T-helper 17 cell (primary cell): ENCODE measurements around the gene PGF. TPM values are rescaled to one million over a fixed set of nuclear protein-coding genes. Genes with fewer than 3 reads are reported as not detected.

ENCODE experiments used
- ATAC-seq: fragments of 150-1000 bp; cut with Tn5 transposase; 2 replicates; pipeline ENCODE4 v1.10.0; 2021; ENCODE audit warnings: mild to moderate bottlenecking, moderate library complexity
- DNase-seq, 3 donors: peaks; one replicate each; pipeline versions ENCODE4 v3.0.0 to v3.0.0-alpha.2; 2020 to 2021
- H3K9me3 ChIP-seq: one replicate; pipeline ENCODE4 v1.7.0; 2013; ENCODE audit warnings: low read length, mild to moderate bottlenecking; ENCODE audit not compliant: control insufficient read depth, poor library complexity, severe bottlenecking
- H3K27ac Mint-ChIP-seq: one replicate; pipeline ENCODE4 v1.8.0; 2022; ENCODE audit warnings: mild to moderate bottlenecking, moderate library complexity, mixed read lengths
- H3K27me3 Mint-ChIP-seq: one replicate; pipeline ENCODE4 v1.8.0; 2022; ENCODE audit warnings: mixed read lengths
- H3K36me3 Mint-ChIP-seq: one replicate; pipeline ENCODE4 v1.8.0; 2022; ENCODE audit warnings: low read depth, mixed read lengths
- H3K4me1 Mint-ChIP-seq: one replicate; pipeline ENCODE4 v1.8.0; 2022; ENCODE audit warnings: mild to moderate bottlenecking, mixed read lengths
- H3K4me3 Mint-ChIP-seq: one replicate; pipeline ENCODE4 v1.8.0; 2022; ENCODE audit warnings: mild to moderate bottlenecking, moderate library complexity, mixed read lengths
- total RNA-seq, 4 donors: library from RNA in 2 of 4; stranded (reverse) in 2 of 4; gene quantifications; one replicate each; pipeline ENCODE4 v1.2.3 and lab custom pipeline; 2022 to 2026

PGF gene
- total RNA-seq, 2 donors from 2014 or later = not detected

- Mint-ChIP-seq H3K36me3 (no peaks in the 10 kb centered on the region), H3K27ac (no peak overlapping the region), H3K27me3 (peaks cover 10% of the 10 kb centered on the region), H3K4me1 (peaks cover 10% of the 10 kb centered on the region), H3K4me3 (no peak overlapping the region)
- DNase-seq (no peak), ATAC-seq (no peak)
- no peaks in the 10 kb centered on the region for H3K9me3 ChIP-seq
These were observed 6.2 kb downstream of the PGF start for GRCh38 chr14:74949191-74949601.

DNA sequence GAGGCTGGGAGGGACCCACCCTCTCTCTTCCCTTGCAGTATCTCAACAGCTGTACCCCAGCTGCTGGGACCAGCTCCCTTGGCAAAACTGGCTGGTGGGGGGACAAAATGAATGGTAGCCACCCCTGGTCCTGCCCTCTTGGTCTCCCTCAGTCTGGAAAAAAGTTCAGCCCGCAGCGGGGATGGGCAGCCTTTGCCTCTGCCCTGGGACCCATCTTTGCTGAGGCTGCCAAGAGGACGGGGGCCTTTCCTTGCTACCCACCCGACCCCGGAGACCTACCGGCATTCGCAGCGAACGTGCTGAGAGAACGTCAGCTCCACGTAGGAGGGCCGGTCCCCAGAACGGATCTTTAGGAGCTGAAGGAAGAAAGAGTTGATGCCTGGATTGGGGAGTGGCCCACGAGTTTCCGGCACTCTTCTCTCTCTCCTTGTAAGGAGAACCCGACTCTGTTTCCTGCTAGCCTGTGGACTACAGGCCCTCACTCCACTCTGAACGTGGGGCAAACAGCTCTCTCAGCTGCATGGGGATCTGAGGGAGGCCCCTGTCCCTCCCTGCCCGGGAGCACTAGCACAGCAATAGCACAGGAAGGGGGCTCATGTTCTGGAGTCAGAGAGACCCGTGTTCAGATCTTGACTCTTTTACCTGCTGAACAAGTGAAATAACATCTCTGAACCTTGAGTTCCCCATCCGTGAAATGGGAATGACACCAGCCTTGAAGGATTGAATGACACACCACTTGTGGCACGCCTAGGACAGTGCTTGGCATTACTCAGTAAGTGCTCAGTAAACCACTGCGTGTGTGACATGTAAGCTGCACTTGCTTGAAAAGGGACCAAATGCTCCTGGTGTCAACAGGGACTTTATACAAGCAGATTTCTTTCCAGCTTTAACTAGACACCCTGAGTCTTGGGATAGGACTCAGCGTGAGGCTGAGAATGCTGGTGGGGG lies 6.9 kb downstream of the PGF start:
- H3K4me3 Mint-ChIP-seq = no peak overlapping the region
- no peaks in the 10 kb centered on the region for H3K36me3 Mint-ChIP-seq
- no peak overlapping the region for H3K27ac Mint-ChIP-seq
- DNase-seq (no peak), ATAC-seq (no peak)
- no peaks in the 10 kb centered on the region for H3K9me3 ChIP-seq
- peaks cover 10% of the 10 kb centered on the region for H3K4me1 Mint-ChIP-seq
- peaks cover 10% of the 10 kb centered on the region for H3K27me3 Mint-ChIP-seq

DNA sequence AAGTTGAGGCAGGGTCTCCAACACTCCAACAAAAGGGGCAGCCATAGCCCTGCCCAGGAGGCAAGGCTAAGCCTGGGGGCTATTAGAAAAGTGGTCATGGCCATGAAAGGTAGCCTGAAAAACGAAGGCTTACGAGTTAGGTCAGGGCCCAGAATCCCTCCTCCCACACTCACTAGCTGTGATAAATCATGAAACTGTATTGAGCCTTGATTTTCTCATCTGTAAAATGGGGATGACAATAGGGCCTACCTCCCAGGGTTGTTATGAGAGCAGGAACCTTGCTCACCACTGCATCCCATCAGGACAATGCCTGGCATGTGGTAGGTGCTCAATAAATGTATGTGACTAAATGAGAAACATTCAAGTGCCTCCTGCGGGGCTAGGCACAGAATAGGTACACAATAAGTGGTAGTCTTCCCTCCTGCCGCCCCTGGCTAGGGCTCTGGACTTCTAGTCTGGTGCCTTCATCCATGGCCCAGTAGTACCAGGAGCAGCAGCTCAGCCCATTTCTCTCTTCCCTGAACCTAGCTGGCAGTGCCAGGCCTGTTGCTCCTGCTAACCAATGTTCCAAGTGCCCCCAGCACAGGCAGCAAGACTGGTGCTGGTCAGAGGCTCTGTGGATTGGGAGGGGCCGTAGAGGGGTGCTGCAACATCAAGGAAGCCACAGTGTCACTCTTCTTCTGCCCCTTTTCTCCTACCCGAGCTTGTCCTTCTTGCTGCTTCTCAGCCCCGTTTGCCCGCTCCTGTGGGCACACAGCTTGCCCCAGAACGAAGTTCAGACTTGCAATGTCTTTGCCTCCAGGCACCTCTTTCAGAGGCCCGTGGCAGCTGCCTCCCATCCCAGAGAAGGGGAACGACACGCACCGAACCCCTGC lies 7.8 kb downstream of the PGF start:
- Mint-ChIP-seq H3K36me3 (no peaks in the 10 kb centered on the region), H3K4me3 (no peak overlapping the region), H3K4me1 (peaks cover 12% of the 10 kb centered on the region), H3K27me3 (peaks cover 10% of the 10 kb centered on the region), H3K27ac (no peak overlapping the region)
- ATAC-seq (no peak), DNase-seq (no peak)
- H3K9me3 ChIP-seq = no peaks in the 10 kb centered on the region

- no peak for DNase-seq
- H3K4me1 Mint-ChIP-seq = peaks cover 15% of the 10 kb centered on the region
- peaks cover 10% of the 10 kb centered on the region for H3K27me3 Mint-ChIP-seq
- H3K36me3 Mint-ChIP-seq = no peaks in the 10 kb centered on the region
- no peak for ATAC-seq
- H3K27ac Mint-ChIP-seq = peak overlapping the region; percentile 24
- no peak overlapping the region for H3K4me3 Mint-ChIP-seq
- H3K9me3 ChIP-seq = no peaks in the 10 kb centered on the region
These were observed 8.6 kb downstream of the PGF start for GRCh38 chr14:74946659-74947281.

GRCh38 chr14:74945852-74946658 lies 9.3 kb downstream of the PGF start:
- H3K27me3 Mint-ChIP-seq = peaks cover 10% of the 10 kb centered on the region
- H3K27ac Mint-ChIP-seq = peak overlapping the region; percentile 24
- peak; percentile 49 to 70 (median 52) for DNase-seq
- H3K4me3 Mint-ChIP-seq = peak overlapping the region; percentile 70
- peaks cover 21% of the 10 kb centered on the region for H3K4me1 Mint-ChIP-seq
- H3K9me3 ChIP-seq = no peaks in the 10 kb centered on the region
- peak; percentile 77 for ATAC-seq
- no peaks in the 10 kb centered on the region for H3K36me3 Mint-ChIP-seq

GRCh38 chr14:74945261-74945851 lies 10.0 kb downstream of the PGF start:
- Mint-ChIP-seq H3K27ac (no peak overlapping the region), H3K27me3 (peaks cover 8% of the 10 kb centered on the region), H3K4me1 (peaks cover 23% of the 10 kb centered on the region), H3K4me3 (no peak overlapping the region), H3K36me3 (no peaks in the 10 kb centered on the region)
- no peaks in the 10 kb centered on the region for H3K9me3 ChIP-seq
- DNase-seq = no peak
- no peak for ATAC-seq

GRCh38 chr14:74942608-74943007 lies 12.8 kb downstream of the PGF start:
- Mint-ChIP-seq H3K27ac (peak overlapping the region; percentile 95), H3K27me3 (no peaks in the 10 kb centered on the region), H3K4me3 (peak overlapping the region; percentile 90), H3K36me3 (no peaks in the 10 kb centered on the region), H3K4me1 (peaks cover 31% of the 10 kb centered on the region)
- no peaks in the 10 kb centered on the region for H3K9me3 ChIP-seq
- ATAC-seq (no peak), DNase-seq (no peak)

- H3K4me1 Mint-ChIP-seq = peaks cover 32% of the 10 kb centered on the region
- DNase-seq (no peak), ATAC-seq (no peak)
- peak overlapping the region; percentile 90 for H3K4me3 Mint-ChIP-seq
- peak overlapping the region; percentile 95 for H3K27ac Mint-ChIP-seq
- H3K9me3 ChIP-seq = no peaks in the 10 kb centered on the region
- H3K27me3 Mint-ChIP-seq = no peaks in the 10 kb centered on the region
- no peaks in the 10 kb centered on the region for H3K36me3 Mint-ChIP-seq
These were observed 13.2 kb downstream of the PGF start for GRCh38 chr14:74942181-74942580.

- peak overlapping the region; percentile 95 for H3K27ac Mint-ChIP-seq
- no peaks in the 10 kb centered on the region for H3K36me3 Mint-ChIP-seq
- H3K9me3 ChIP-seq = no peaks in the 10 kb centered on the region
- ATAC-seq (peak; percentile 68), DNase-seq (peak in 2 of 3 donors; percentile 14 to 27)
- peak overlapping the region; percentile 90 for H3K4me3 Mint-ChIP-seq
- peaks cover 37% of the 10 kb centered on the region for H3K4me1 Mint-ChIP-seq
- H3K27me3 Mint-ChIP-seq = no peaks in the 10 kb centered on the region
These were observed 13.7 kb downstream of the PGF start for GRCh38 chr14:74941676-74942097.

DNA sequence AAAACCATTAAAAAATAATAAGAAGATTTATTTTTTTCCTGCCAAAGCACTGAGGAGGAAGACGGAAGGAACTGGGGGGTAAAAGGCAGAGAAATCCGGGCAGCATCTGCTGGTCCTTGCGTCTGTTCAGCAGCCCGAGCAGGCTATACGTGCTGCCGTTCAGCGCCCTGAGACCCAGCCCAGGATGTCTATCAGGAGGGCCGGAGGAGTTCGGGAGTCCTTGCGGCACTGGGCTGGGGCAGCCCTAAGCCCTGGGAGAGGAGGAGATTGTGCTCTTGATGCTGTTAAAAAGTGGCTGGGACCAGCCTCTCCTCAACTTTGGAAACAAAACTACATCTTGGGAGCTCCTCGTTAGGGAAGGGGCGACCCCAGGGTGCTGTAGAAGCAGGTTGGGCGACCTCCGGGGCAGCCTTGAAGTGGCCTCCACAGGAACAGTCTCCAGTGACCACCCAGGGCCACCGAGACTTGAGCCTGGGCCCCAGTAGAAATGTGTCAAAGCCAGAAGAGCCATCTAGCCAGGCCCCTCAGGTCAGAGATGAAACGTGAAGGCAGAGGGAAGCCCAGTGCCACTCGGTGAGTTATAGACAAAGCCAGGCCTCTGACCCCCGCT lies 14.3 kb downstream of the PGF start:
- Mint-ChIP-seq H3K27me3 (no peaks in the 10 kb centered on the region), H3K4me1 (peaks cover 32% of the 10 kb centered on the region), H3K36me3 (no peaks in the 10 kb centered on the region), H3K27ac (peak overlapping the region; percentile 95), H3K4me3 (peak overlapping the region; percentile 90)
- ATAC-seq = no peak
- H3K9me3 ChIP-seq = no peaks in the 10 kb centered on the region
- no peak for DNase-seq

GRCh38 chr14:74938531-74939495 lies 16.6 kb downstream of the PGF start:
- ATAC-seq (no peak), DNase-seq (no peak)
- H3K9me3 ChIP-seq = no peaks in the 10 kb centered on the region
- Mint-ChIP-seq H3K27ac (no peak overlapping the region), H3K36me3 (no peaks in the 10 kb centered on the region), H3K4me1 (peaks cover 31% of the 10 kb centered on the region), H3K27me3 (peaks cover under 1% of the 10 kb centered on the region), H3K4me3 (no peak overlapping the region)
